ENCODE data around the gene ZNF438. TPM values are rescaled to one million over a fixed set of nuclear protein-coding genes. Genes with fewer than 3 reads are reported as not detected.

ZNF438 gene
- total and polyA plus RNA-seq, 2 of the 13 experiments (the other 11 are each of a cell fraction or from before 2014, with no cell fraction given), result 0.75 to 0.83 TPM

- H3K27me3 ChIP-seq (ENCODE audit: control insufficient read depth in 1 of 2, insufficient read depth in 2 of 2, low read length in 2 of 2), result no peaks in the 10 kb centered on the region
- POLR2A ChIA-PET, result no interaction called here
- H3K27ac ChIP-seq (ENCODE audit: extremely low read length, insufficient read depth, low read length), result no peak overlapping the region
- no peak overlapping the region for H3K4me2 ChIP-seq (ENCODE audit: low read depth, low read length)
- no peaks in the 10 kb centered on the region for H3K36me3 ChIP-seq (replicated peaks in 1 of 2; ENCODE audit: control insufficient read depth in 1 of 2, insufficient read depth in 2 of 2, low read length in 2 of 2)
- no peak for ATAC-seq
- H3K4me3 ChIP-seq (replicated peaks in 1 of 3; ENCODE audit: insufficient read depth in 1 of 3, low read depth in 2 of 3, low read length in 3 of 3), result no peak overlapping the region
- TF ChIP-seq, protein P1, sequence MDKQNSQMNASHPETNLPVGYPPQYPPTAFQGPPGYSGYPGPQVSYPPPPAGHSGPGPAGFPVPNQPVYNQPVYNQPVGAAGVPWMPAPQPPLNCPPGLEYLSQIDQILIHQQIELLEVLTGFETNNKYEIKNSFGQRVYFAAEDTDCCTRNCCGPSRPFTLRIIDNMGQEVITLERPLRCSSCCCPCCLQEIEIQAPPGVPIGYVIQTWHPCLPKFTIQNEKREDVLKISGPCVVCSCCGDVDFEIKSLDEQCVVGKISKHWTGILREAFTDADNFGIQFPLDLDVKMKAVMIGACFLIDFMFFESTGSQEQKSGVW (CRISPR knock-in tag; IDR thresholded peaks at IDR 0.05; ENCODE audit: borderline replicate concordance), result no peak
- TF ChIP-seq PPARG (CRISPR knock-in tag; conservative IDR thresholded peaks at IDR 0.05) (no peak), E2F2 (CRISPR knock-in tag; IDR thresholded peaks at IDR 0.05; ENCODE audit: borderline replicate concordance) (no peak), ZNF543 (CRISPR knock-in tag; IDR thresholded peaks at IDR 0.05) (no peak), ZNF556 (CRISPR knock-in tag; IDR thresholded peaks at IDR 0.05; ENCODE audit: borderline replicate concordance) (no peak), ZNF782 (CRISPR knock-in tag; IDR thresholded peaks at IDR 0.05; ENCODE audit: borderline replicate concordance) (no peak)
- TF ChIP-seq, protein P2, sequence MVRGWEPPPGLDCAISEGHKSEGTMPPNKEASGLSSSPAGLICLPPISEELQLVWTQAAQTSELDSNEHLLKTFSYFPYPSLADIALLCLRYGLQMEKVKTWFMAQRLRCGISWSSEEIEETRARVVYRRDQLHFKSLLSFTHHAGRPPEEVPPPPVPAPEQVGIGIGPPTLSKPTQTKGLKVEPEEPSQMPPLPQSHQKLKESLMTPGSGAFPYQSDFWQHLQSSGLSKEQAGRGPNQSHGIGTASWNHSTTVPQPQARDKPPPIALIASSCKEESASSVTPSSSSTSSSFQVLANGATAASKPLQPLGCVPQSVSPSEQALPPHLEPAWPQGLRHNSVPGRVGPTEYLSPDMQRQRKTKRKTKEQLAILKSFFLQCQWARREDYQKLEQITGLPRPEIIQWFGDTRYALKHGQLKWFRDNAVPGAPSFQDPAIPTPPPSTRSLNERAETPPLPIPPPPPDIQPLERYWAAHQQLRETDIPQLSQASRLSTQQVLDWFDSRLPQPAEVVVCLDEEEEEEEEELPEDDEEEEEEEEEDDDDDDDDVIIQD (CRISPR knock-in tag; IDR thresholded peaks at IDR 0.05; ENCODE audit: low read depth), result no peak
- TF ChIP-seq, protein P3, sequence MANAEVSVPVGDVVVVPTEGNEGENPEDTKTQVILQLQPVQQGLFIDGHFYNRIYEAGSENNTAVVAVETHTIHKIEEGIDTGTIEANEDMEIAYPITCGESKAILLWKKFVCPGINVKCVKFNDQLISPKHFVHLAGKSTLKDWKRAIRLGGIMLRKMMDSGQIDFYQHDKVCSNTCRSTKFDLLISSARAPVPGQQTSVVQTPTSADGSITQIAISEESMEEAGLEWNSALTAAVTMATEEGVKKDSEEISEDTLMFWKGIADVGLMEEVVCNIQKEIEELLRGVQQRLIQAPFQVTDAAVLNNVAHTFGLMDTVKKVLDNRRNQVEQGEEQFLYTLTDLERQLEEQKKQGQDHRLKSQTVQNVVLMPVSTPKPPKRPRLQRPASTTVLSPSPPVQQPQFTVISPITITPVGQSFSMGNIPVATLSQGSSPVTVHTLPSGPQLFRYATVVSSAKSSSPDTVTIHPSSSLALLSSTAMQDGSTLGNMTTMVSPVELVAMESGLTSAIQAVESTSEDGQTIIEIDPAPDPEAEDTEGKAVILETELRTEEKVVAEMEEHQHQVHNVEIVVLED (CRISPR knock-in tag; IDR thresholded peaks at IDR 0.05; ENCODE audit: borderline replicate concordance), result no peak
- intact Hi-C loops (cut with micrococcal nuclease; ENCODE audit: unreplicated experiment) (no loop called here), in situ Hi-C loops (cut with HindIII; ENCODE audit: extremely low pct_ligation_motif_present, low pct_unique_long_range_greater_than_20kb) (no loop called here)
- no peaks in the 10 kb centered on the region for H3K9me3 ChIP-seq (ENCODE audit: low read length)
- no peaks in the 10 kb centered on the region for H3K79me2 ChIP-seq (ENCODE audit: insufficient read depth, low read length)
- CTCF ChIA-PET (ENCODE audit: low intra/inter-chr PET ratio, low total read pairs), result no interaction called here
- DNase-seq (ENCODE audit: low spot score), result no peak
- no peaks in the 10 kb centered on the region for H3K4me1 ChIP-seq (ENCODE audit: insufficient read depth, low read length)
- H3K9ac ChIP-seq (ENCODE audit: insufficient read depth, low read depth, low read length), result no peak overlapping the region
- no TSS peak for BruUV-seq (replicated peaks)
- WGBS (ENCODE audit: low lambda C conversion rate), result 17% methylated on average over 6 of the region's 6 CpGs
- no peaks in the 10 kb centered on the region for H4K20me1 ChIP-seq (ENCODE audit: insufficient read depth, low read length)
- H2AFZ ChIP-seq (ENCODE audit: low read length), result no peak overlapping the region
- FAIRE-seq, result no peak
Observed at GRCh38 chr10:30963992-30964930, 67.4 kb downstream of the ZNF438 start.

Data from HepG2 (cell line).